CD14-positive monocyte (primary cell): ENCODE results near the gene STK11IP. TPM values are rescaled to one million over a fixed set of nuclear protein-coding genes. Genes with fewer than 3 reads are reported as not detected.

Experiments used
- DNase-seq, 3 donors: peaks; one replicate each; pipeline ENCODE4 v3.0.0-alpha.2; 2011 to 2022
- H2AFZ ChIP-seq: 2 replicates; pipeline ENCODE4 v1.6.0; 2012; ENCODE audit warnings: mild to moderate bottlenecking, low read depth, low read length, inconsistent platforms; ENCODE audit not compliant: insufficient read depth, poor library complexity, severe bottlenecking
- H3K27ac ChIP-seq, 2 donors: 1 replicate in 1 of 2; 2 replicates in 1 of 2; pipeline ENCODE4 v1.5.1; 2012 to 2013; ENCODE audit warnings: low read length in 2 of 2, control low read depth in 1 of 2, inconsistent platforms in 1 of 2, low read depth in 1 of 2, mild to moderate bottlenecking in 1 of 2
- H3K27me3 ChIP-seq, 2 donors: one replicate each; pipeline versions ENCODE4 v1.6.0 to v1.6.1; 2011 to 2013; ENCODE audit warnings: low read length in 2 of 2; ENCODE audit not compliant: control insufficient read depth in 2 of 2, insufficient read depth in 2 of 2
- H3K36me3 ChIP-seq, 2 donors: replicated peaks in 1 of 2; 1 replicate in 1 of 2; 2 replicates in 1 of 2; pipeline versions ENCODE4 v1.5.1 to v1.6.1; 2012 to 2013; ENCODE audit warnings: low read length in 2 of 2, control low read depth in 1 of 2, inconsistent platforms in 1 of 2, mild to moderate bottlenecking in 1 of 2; ENCODE audit not compliant: insufficient read depth in 2 of 2, control insufficient read depth in 1 of 2
- H3K4me1 ChIP-seq, 2 donors: 1 replicate in 1 of 2; 2 replicates in 1 of 2; pipeline versions ENCODE4 v1.5.1 to v1.6.1; 2012 to 2013; ENCODE audit warnings: low read length in 2 of 2, control low read depth in 1 of 2, inconsistent platforms in 1 of 2, mild to moderate bottlenecking in 1 of 2, moderate library complexity in 1 of 2; ENCODE audit not compliant: insufficient read depth in 2 of 2, control insufficient read depth in 1 of 2
- H3K4me2 ChIP-seq: replicated peaks from 2 replicates; pipeline ENCODE3; 2012; ENCODE audit warnings: low read length, moderate library complexity, mild to moderate bottlenecking; ENCODE audit not compliant: poor library complexity, severe bottlenecking; ENCODE audit errors: extremely low read depth
- H3K4me3 ChIP-seq, 3 experiments: fragments of 200-600 bp in 1 of 3; sonication (generic) in 1 of 3; replicated peaks in 1 of 3; 1 replicate in 2 of 3; 2 replicates in 1 of 3; pipeline ENCODE4 v1.5.1; 2011 to 2013; ENCODE audit warnings: low read length in 3 of 3, mild to moderate bottlenecking in 3 of 3, control low read depth in 2 of 3, low read depth in 2 of 3, inconsistent platforms in 1 of 3, moderate library complexity in 1 of 3
- H3K79me2 ChIP-seq: 2 replicates; pipeline ENCODE4 v1.6.0; 2012; ENCODE audit warnings: mild to moderate bottlenecking, control low read depth, inconsistent platforms, low read length, moderate library complexity; ENCODE audit not compliant: insufficient read depth
- H3K9ac ChIP-seq: 2 replicates; pipeline ENCODE4 v1.6.0; 2017; ENCODE audit warnings: low read length, mild to moderate bottlenecking; ENCODE audit not compliant: insufficient read depth, poor library complexity, severe bottlenecking
- H3K9me3 ChIP-seq, 2 donors: replicated peaks in 1 of 2; 1 replicate in 1 of 2; 2 replicates in 1 of 2; pipeline versions ENCODE4 v1.5.1 to v1.6.1; 2012 to 2013; ENCODE audit warnings: low read length in 2 of 2, control low read depth in 1 of 2; ENCODE audit not compliant: control insufficient read depth in 1 of 2, insufficient read depth in 1 of 2
- H4K20me1 ChIP-seq: 2 replicates; pipeline ENCODE4 v1.6.0; 2012; ENCODE audit warnings: mild to moderate bottlenecking, low read length, control low read depth, moderate library complexity; ENCODE audit not compliant: insufficient read depth
- H3K27ac Mint-ChIP-seq, 7 donors: one replicate each; pipeline ENCODE4 v1.8.0; 2020; ENCODE audit warnings: mild to moderate bottlenecking in 7 of 7, mixed read lengths in 7 of 7, moderate library complexity in 6 of 7, inconsistent platforms in 2 of 7
- H3K27me3 Mint-ChIP-seq, 3 donors: one replicate each; pipeline ENCODE4 v1.8.0; 2021 to 2022; ENCODE audit warnings: low read depth in 3 of 3, mild to moderate bottlenecking in 3 of 3, mixed read lengths in 3 of 3, moderate library complexity in 3 of 3, inconsistent platforms in 1 of 3
- H3K36me3 Mint-ChIP-seq, 2 donors: one replicate each; pipeline ENCODE4 v1.8.0; 2020; ENCODE audit warnings: mixed read lengths in 2 of 2, inconsistent platforms in 1 of 2, mild to moderate bottlenecking in 1 of 2
- H3K4me1 Mint-ChIP-seq: one replicate; pipeline ENCODE4 v1.8.0; 2020; ENCODE audit warnings: mild to moderate bottlenecking, mixed read lengths
- H3K4me3 Mint-ChIP-seq, 2 donors: one replicate each; pipeline ENCODE4 v1.8.0; 2020; ENCODE audit warnings: mild to moderate bottlenecking in 2 of 2, mixed read lengths in 2 of 2, moderate library complexity in 1 of 2
- H3K9me3 Mint-ChIP-seq, 7 donors: one replicate each; pipeline ENCODE4 v1.8.0; 2020 to 2022; ENCODE audit warnings: mixed read lengths in 7 of 7, mild to moderate bottlenecking in 6 of 7, moderate library complexity in 6 of 7, inconsistent platforms in 2 of 7
- CTCF ChIP-seq: fragments of 200-600 bp; IDR thresholded peaks from one replicate; pipeline ENCODE4 v1.8.0; 2022; ENCODE audit warnings: antibody characterized with exemption, mild to moderate bottlenecking
- WGBS: methylation state at CpG from one replicate; pipeline ENCODE4 v1.1.5; 2013; ENCODE audit warnings: missing lambda C conversion rate; ENCODE audit not compliant: insufficient coverage; 5-methylcytosine and 5-hydroxymethylcytosine counted together
- intact Hi-C, 2 donors: fragments of 100-400 bp; cut with micrococcal nuclease; formaldehyde crosslinking; loops; one replicate each; pipeline versions ENCODE4 v1.15.0 to v1.15.1; 2023
- polyA plus RNA-seq, 3 donors: library from polyadenylated mRNA; depleted of rRNA in 1 of 3; unstranded in 2 of 3; stranded (reverse) in 1 of 3; fragments of 300-500 nt in 2 of 3; fragments of >200 nt in 1 of 3; fragmentation: Illumina TruSeq in 2 of 3; gene quantifications; 1 replicate in 2 of 3; 2 replicates in 1 of 3; pipeline ENCODE4 v1.2.3, GENCODE V29; 2012 to 2021

STK11IP gene
- polyA plus RNA-seq, 3 donors: 13.0 to 79.1 (median 15.7) TPM

DNA sequence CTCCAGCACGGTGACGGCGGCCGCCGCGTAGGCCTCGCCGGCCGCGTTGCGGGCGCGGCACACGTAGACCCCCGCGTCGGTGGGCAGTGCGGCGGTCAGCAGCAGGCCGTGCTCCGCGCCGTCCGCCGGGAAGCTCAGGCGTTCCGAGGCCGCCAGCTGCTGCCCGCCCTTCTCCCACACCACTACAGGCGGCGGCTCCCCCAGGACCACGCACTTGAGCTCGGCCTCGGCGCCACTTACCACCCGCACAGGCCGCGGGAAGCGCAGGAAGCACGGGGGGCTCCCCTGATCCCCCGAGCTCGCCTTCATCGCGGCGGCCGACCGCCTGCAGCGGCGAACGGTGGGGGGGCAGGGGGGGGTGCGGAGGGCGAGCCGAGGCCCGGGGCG lies 26.7 kb upstream of the STK11IP start:
- H4K20me1 ChIP-seq: no peaks in the 10 kb centered on the region
- intact Hi-C loops: no loop called here
- H3K27me3 Mint-ChIP-seq: peaks cover 38 to 53% (median 46%) of the 10 kb centered on the region in 3 donors
- no peaks in the 10 kb centered on the region for H3K79me2 ChIP-seq
- H3K9me3 Mint-ChIP-seq: peaks cover 0 to 7% (median 0%) of the 10 kb centered on the region in 7 donors
- H3K36me3 Mint-ChIP-seq: peaks cover 0 to 7% of the 10 kb centered on the region in 2 donors
- under 1% methylated on average over 47 of the region's 55 CpGs for WGBS
- H3K4me2 ChIP-seq: peak overlapping the region; percentile 76
- no peak overlapping the region for H3K9ac ChIP-seq
- peak overlapping the region in 2 of 3 experiments; percentile 19 to 57 for H3K4me3 ChIP-seq
- DNase-seq: no peak
- H3K27ac Mint-ChIP-seq: no peak overlapping the region
- H3K9me3 ChIP-seq: no peaks in the 10 kb centered on the region
- no peak overlapping the region for H3K27ac ChIP-seq
- no peak for TF ChIP-seq CTCF
- H3K4me1 ChIP-seq: peaks cover 0 to 15% of the 10 kb centered on the region in 2 donors
- H3K27me3 ChIP-seq: peaks cover 23 to 43% of the 10 kb centered on the region in 2 donors
- peak overlapping the region; percentile 54 to 63 for H3K4me3 Mint-ChIP-seq
- peak overlapping the region; percentile 56 for H2AFZ ChIP-seq
- H3K36me3 ChIP-seq: no peaks in the 10 kb centered on the region
- peaks cover 7% of the 10 kb centered on the region for H3K4me1 Mint-ChIP-seq

- Histone ChIP-seq H3K79me2 (no peaks in the 10 kb centered on the region), H4K20me1 (no peaks in the 10 kb centered on the region), H3K4me3 (peak within 1 kb of the TSS in 2 of 3 experiments; percentile 19 to 57), H3K36me3 (no peaks in the 10 kb centered on the region), H3K27me3 (peaks cover 23 to 43% of the 10 kb centered on the region in 2 donors), H3K9ac (no peak within 1 kb of the TSS), H3K9me3 (no peaks in the 10 kb centered on the region), H3K4me1 (peaks cover 0 to 15% of the 10 kb centered on the region in 2 donors), H3K4me2 (peak within 1 kb of the TSS; percentile 76), H2AFZ (peak within 1 kb of the TSS; percentile 56), H3K27ac (no peak within 1 kb of the TSS)
- H3K4me1 Mint-ChIP-seq: peaks cover 7% of the 10 kb centered on the region
- TF ChIP-seq CTCF: no peak
- peak within 1 kb of the TSS; percentile 60 to 78 for H3K4me3 Mint-ChIP-seq
- peaks cover 41 to 56% (median 47%) of the 10 kb centered on the region in 3 donors for H3K27me3 Mint-ChIP-seq
- intact Hi-C loops: no loop called here
- DNase-seq: no peak
- peaks cover 0 to 7% (median 0%) of the 10 kb centered on the region in 7 donors for H3K9me3 Mint-ChIP-seq
- H3K27ac Mint-ChIP-seq: no peak within 1 kb of the TSS
- WGBS: 6% methylated on average over 39 of the region's 42 CpGs
- H3K36me3 Mint-ChIP-seq: peaks cover 0 to 7% of the 10 kb centered on the region in 2 donors
These were observed 26.1 kb upstream of the STK11IP start, which contains the start of gene OBSL1 for GRCh38 chr2:219571311-219572236. Gene OBSL1 (minus strand): TSS chr2:219571539. CDS start chr2:219571232, 307 bp downstream.
